GM20431 (cell line): ENCODE results near the gene RILP.

Source experiments
- in situ Hi-C: fragments of 300-500 bp; cut with MseI, MboI; formaldehyde crosslinking; loops from one replicate; pipeline ENCODE4 v1.15.0; 2020; ENCODE audit warnings: low sequenced_read_pairs; ENCODE audit not compliant: unreplicated experiment

The RILP gene

DNA sequence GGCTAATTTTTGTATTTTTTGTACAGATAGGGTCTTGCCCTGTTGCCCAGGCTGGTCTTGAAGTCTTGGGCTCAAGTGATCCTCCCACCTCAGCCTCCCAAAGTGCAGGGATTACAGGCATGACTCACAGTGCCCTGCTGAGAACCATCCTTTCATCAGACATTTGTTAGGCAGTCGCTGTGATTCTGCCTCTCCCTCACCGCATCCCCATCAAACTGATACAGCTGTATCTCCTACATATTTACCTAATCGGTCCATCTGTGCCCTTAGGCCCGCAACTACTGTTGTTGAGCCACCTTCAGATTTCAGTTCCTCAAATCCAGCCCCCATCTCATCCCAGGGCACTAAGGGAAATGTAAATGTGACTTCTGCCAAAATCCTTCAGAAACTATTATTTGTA is 19.0 kb downstream of the RILP start:
- in situ Hi-C loops = loop anchor here (10.0 kb wide), 1 partner anchor 56 kb away; no protein-coding TSS in a partner anchor

DNA sequence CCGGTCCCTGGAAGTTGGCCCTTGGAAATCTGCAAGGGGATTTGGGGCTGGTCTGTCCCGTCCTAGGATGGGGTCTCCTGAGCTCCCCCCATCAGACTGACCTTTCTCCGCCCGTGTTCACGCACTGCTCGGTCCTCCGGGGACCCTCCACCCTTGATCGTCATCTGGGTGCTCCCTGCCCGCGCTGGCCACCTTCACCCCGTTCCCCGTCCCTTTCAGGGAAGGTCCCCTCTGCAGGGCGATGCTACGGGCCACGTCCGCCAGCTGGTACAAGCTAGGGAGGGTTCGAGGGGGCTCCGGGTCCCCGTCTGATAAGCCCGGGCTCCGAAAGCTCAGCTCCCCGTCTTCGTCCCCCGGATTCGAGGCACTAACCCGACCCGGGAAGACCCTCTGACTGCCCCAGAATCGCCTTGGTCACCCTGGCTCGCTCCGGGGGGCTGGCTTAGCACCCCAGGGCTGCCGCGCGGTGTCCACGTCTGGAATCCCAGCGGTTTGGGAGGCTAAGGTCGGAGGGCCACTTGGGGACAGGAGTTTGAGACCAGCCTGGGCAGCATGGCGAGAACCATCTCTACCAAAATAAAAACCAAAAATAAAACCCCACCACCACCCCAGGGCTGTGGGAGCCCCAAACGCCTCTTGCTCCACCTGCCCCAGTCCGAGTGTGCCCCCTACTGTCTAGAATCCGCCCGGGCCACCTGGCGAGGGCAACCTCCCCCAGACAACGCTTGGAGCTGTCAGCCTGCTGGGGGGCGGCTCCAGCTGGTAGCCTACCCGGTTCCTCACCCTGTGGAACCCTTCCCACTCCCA is 20.0 kb downstream of the RILP start:
- in situ Hi-C loops = loop anchor here (10.0 kb wide), 1 partner anchor 55 kb away; no protein-coding TSS in a partner anchor

DNA sequence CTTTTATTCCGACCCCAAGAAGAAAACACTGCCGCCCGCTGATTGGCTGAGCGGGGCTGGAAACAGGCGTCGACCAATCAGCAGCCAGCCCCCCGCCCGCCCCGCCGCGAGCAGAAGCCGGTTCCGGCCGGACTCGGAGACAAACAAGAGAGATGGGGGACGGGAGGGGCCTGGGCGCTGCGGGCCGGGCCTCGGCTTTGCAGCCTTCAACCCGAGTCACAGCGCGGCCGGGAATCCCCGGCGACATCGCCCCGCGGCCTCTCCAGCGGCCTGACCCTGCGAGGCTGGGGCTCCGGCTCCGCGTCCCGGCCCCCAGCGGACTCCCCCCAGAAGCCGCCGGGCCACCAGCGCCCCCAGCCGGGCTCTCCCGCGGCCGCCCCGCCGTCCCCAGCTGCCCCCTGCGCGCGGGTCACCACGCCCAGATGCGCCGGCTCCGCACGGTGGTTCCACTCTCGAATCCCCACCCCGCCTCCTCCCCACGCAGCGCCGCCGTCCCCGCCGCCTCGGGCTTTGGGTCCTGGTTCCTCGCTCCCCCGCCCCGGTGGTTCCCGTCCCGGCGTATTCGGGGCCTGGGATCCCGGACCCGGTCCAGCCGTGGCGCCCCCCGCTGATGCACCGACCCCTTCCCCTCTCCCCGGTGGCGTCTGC is 20.7 kb downstream of the RILP start:
- in situ Hi-C loops = no loop called here

DNA sequence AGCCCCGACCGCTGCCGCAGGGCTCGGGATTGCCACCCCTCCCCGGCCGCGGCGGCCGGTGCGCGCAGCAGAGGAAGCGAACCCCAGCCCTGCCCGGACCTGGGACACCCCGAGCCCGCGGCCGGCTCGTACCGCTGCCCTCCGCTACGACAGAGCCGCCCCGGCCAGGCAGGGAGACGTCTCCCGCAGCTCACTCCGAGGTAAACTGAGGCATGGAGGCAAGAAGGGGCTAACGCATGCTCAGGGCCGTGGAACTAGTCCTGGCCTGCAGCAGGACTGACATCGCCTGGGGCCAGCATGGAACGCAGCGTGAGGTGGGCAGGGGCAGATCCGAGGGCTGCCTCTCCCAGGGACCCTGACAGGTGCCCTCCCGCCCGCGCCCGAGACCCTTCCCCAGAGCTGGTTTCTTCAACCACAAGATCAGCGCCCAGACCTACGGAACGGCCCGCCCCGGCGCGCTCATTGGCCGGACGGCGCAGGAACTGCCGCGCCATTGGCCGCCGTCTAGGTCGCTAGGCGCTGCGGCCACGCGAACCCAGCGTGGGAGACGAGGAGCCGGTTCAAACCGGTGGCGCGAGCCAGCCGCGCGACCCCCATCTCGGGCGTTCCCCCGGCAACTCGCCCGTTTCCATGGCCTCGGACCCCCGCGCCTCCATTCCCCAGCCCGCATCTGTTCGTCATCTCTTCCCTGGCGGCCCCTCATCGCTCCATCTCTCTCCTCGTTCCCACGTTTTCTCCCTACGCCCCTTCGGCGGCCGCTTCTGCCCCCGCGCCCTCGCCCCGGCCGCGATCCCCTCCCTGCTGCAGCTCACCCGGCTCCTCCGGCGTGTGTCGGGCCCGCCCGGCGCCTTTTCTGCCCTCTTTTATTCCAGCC is 21.4 kb downstream of the RILP start, which contains the start of gene SLC43A2:
TSS of gene SLC43A2 (minus strand) at position 853 of the 874 bp plus-strand sequence. CDS start 960 bp downstream, outside the sequence.
- in situ Hi-C loops = no loop called here

DNA sequence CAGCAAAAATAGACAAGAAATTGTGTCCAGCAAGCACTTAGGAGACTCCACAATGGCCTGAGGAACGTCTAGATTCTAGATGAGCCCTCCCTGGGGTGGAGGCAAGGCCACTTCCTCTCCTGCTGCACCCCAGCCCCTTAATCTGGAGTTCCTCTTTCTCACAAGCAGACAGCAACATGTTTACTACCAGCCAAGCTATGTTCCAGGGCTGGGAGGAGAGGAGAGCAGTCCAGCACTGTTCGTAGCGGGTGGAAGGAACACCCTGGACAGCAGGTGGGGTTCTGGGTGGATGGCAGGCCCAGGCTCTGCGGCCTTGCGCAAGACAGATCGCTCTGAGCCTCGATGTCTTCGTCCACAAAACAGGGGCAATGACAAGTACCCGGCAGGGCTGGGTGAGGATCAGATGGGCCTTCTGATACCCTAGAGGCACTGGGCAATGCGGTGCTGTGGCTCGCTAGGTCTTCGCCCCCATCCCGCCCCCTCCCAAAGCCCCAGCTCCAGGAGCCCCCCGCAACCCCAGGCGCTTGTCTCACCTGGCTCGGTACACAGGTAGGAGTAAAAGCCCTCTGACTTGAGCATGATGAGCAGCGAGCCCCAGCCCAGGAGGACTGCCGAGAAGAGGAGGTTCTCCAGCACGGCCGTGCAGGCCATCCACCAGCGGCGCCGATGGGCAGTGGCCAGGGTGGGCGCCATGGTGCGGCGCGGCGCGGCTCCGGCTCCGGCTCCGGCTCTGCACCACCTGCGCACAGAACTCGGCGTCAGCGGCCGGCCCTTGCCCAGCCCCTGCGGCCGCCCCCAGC is 22.3 kb downstream of the RILP start:
- in situ Hi-C loops = no loop called here

DNA sequence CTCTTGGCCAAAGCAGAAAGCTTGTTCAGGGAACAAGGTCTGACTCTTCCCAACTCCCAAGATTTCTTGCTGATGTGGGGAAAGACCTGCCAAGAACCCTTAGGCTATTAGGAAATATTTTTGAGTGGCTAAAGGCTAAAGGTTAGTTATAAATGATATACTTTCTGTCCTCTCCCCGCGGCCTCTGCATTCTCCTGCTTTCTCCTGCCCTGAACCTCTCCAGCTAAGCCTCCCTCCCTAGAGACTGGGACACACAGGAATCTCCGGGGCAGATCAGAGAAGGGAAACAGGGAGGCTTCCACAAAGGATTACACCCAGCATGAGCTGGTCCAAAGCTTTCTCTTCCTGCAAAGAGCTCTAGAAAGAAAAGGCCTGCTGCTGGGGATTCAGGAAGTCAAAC is 23.3 kb downstream of the RILP start:
- in situ Hi-C loops = no loop called here

DNA sequence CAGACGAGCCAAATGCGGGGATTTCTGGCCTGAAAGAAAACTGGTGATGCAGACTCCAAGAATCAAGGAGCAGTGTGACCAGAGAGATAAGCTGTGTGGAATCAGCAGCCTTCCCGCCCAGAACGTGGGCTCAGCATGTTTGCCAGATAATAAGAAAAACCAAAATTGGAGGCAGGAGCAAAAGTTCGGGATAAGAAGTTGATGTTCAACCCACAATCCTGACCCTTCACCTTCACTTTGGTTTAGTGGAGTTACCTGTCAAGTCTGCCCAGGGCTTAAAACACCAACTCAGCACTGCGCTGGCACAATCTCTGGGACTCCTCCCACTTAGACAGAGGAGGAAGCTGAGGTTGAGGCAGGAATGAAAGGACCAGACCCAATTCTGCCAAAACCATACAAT is 24.1 kb downstream of the RILP start:
- in situ Hi-C loops = no loop called here

DNA sequence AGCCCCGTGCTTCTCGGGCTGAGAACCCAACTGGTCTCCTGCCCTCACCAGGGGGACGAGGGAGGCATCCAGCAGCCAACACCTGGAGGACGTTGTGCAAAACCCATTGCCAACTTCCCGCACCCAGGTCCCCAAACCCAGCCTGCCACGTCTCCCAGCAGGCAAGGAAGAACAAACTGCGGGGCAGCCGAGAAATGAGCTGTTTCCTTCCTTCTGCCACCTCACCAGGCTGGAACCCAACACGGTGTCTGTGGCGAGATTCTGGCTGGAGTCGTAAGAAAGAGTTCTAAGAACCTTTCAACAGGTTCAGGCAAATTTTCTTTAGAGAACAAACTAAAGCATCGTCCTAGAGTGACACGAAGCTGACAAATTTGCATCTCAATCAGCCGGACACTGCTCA is 24.6 kb downstream of the RILP start:
- in situ Hi-C loops = no loop called here

DNA sequence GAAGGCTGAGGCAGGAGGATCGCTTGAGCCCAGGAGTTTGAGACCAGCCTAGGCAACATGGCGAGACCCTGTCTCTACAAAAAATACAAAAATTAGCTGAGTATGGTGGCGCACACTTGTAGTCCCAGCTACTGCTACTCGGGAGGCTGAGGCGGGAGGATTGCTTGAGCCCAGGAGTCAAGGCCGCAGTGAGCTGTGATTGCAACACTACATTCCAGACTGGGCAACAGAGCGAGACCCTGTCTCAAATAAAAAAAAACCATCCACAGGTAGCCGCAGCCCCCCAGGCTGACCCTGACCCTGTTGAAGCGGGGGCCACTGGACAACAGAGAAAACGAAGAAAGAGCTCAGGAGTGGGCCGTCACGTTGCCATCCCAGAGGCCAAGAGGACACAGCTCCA is 25.0 kb downstream of the RILP start:
- in situ Hi-C loops = no loop called here

DNA sequence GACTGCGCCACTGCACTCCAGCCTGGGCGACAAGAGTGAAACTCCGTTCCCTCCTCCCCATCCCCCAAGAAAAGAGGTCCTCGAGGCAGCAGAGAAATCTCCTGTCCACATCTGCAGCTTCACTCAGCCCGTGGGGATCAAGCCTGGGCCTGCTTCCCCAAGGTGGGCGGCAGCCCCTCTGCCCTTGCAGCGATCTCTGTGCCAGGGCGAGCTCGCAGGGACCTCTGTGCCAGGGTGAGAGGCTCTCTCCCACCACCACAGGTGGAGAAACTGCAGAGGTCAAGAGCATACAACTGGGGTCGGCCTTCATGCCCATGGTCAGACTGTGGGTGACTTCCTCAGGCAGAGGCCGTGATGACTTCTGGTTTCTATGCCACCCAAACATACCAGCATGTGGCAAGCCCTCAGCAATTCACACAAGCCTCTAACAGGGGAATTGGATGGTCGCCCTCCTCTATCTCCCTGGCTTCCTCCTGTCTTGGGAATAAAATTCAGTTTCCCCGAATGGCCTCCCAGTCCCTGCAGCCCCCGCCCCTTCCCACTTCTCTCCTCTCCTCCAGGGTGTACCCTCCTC is 26.5 kb downstream of the RILP start:
- in situ Hi-C loops = no loop called here

DNA sequence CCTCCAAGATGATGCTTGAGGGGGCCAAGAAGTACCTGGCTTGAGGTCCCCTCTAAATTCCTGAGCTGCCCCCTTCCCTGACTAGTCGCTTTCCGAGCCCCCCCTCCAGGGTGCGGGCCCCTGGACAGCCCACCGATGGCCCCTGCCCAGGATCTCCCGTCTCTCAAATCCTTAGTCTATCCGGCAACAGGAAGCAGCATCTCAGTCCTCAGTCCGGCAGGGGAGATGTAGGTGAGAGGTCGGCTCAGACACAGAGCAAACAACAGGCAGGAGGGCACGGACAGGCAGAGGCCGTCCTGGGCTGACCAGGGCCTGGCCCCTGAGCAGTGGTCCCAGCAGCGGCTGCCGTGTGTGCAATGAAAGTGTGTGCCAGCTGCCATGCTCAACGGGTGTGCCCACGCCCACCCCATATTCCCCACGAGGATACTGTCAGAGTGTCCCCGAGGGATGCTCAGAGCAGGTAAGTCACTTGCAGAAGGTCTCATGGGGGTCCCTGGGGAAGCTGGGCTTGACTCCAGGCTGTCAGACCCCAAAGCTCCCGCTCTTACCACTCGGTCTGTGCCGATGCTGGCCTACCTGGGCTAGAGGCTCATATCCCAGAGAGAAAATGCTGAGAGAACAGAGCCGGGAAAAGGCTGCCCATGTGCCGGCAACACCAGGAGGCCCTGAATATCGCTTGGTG is 28.3 kb downstream of the RILP start:
- in situ Hi-C loops = no loop called here

DNA sequence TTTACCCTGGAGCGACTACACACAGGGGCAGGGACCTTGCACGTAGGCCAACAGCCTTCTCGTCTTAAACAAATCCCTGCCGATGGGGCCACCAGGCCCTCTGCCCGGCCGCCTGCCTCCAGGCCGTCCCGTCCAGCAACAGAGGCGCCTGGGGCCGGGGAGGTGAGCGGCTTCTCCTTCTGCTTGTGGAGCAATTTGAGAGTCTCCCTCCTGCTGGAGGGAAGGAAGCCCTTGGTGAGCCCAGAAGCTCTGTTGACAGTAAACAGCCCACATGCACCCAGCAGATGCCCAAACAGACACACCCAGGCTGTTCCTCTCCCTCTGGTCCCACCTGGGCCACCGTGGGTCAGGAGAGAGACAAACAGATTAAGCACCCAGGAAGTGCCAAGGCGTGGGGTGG is 29.2 kb downstream of the RILP start:
- in situ Hi-C loops = no loop called here

DNA sequence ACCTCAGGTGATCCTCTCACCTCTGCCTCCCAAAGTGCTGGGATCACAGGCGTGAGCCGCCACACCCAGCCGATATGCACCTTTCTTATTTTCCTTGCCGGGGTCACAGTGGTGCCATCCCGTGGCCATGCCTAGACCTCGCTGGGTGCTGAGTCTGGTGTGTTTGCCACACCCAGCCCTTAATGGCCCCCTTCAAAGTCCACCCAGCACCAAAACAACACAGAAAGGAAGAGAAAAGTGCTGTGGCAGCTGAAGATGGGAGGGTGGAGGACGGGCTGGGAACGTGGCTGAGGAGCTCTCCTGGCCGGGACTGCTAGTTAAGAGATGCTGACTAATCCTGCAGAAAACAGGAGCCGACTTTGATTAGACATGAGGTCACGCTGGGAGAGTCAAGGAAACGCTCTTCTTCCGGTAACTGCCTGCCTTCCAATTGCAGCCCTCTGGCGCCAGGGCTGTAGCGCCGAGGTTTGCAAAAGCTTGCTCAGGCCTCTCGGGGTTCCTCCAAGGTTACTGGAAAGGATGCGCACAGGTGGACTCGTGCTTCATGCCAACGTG is 32.0 kb downstream of the RILP start:
- in situ Hi-C loops = no loop called here

DNA sequence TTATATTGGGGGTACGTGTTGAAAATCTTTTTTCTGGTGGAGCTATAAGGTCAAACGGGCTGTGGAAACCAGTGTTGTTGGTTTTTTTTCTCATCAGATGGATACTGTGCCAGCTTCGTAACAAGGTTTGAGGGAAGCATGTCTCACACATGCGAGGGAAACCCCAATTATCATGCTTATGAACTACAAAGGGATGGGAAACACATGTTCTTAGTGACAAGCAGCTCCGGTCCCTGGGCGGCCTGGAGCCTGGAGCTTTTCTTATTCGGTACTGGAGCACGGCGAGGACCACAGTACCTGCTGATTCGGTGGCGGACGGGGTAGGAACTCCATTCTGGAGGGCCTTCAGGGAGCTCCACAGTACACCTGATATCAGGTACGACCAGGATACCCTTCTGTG is 33.6 kb downstream of the RILP start:
- in situ Hi-C loops = no loop called here

DNA sequence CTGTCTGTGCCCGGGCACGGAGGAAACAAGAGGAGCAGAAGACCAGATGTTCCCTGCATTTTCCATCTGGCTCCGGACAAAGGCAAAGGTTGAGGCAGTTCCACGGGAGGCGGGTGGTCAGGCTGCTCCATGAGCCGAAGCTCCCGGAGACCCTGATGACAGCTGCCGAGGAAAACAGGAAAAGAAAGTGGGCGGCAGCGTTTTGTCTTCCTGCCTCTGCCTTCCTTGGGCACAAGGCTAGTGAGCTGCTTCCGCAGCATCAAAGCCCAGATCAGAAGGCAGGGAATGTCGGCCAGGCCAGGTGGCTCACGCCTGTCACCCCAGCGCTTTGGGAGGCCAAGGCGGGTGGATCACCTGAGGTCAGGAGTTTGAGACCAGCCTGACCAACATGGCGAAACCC is 37.3 kb downstream of the RILP start:
- in situ Hi-C loops = no loop called here

DNA sequence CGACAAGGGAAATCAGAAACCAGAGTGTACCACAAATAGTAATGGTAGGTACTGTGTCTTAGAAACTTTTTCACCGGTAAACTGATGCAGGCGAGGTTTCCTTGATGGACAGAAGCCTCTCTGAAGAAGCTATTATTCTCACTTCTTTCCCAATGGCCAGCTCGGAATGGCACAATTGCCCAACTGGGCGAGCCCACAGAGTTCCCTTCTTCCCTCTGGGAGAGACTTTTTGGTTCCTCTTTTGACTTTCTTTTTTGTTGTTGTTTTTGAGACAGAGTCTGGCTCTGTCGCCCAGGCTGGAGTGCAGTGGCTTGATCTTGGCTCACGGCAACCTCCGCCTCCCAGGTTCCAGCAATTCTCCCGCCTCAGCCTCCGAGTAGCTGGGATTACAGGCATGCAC is 38.0 kb downstream of the RILP start:
- in situ Hi-C loops = no loop called here

DNA sequence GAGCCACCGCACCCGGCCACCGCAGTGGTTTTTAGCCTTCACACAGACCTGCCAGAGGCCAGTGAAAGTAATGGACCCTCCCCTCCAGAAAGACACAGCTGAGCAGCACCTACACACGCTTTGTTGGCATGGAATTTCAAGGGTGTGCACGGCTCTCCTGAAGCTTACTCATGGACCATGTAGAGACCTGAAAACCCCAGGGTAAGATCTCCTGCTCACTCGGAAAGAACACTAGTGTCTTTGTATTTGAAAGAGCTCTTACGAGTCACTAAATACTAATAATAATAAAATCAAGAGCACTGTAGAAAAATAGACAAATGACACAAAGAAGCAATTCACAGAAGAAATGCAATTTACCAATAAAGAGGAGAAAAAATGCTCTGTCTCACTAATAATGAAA is 41.0 kb downstream of the RILP start:
- in situ Hi-C loops = no loop called here

DNA sequence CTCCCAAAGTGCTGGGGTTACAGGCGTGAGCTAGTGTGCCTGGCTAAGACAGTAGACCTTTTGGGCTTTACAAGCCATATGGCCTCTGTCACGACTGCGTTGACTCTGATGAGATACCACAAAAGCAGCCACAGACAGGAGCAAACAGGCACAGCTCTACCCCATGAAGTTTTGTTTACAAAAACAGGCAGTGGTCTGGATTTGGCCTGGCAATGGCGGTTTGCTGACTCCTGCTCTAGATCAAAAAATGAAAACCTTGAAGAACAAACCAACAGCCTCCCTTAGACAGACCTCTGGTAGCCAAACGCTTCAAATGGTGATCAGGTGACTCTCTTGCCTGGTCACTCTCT is 41.7 kb downstream of the RILP start:
- in situ Hi-C loops = no loop called here
